Transverse colon (tissue), 4 donors: ENCODE results near the gene GPR18. TPM values are rescaled to one million over a fixed set of nuclear protein-coding genes. Genes with fewer than 3 reads are reported as not detected.
"Not testable (repeated sequence)": the region's sequence is repeated elsewhere in the genome, so short reads cannot be mapped to it uniquely, and the experiment has no call there.

Experiments
- DNase-seq: peaks from one replicate; pipeline ENCODE4 v3.0.0-alpha.2; 2019
- H3K27ac ChIP-seq, 4 donors: fragments of 200-600 bp; sonication (generic); 2 replicates each; pipeline ENCODE4 v1.5.1; 2016 to 2018; ENCODE audit warnings: inconsistent platforms in 4 of 4
- H3K27me3 ChIP-seq: fragments of 200-600 bp; sonication (generic); 2 replicates; pipeline ENCODE4 v1.5.1; 2017; ENCODE audit warnings: inconsistent platforms
- H3K36me3 ChIP-seq, 4 donors: fragments of 200-600 bp; sonication (generic); 2 replicates each; pipeline ENCODE4 v1.5.1; 2017 to 2019; ENCODE audit warnings: inconsistent platforms in 4 of 4
- H3K4me1 ChIP-seq, 4 donors: fragments of 200-600 bp; sonication (generic); 2 replicates each; pipeline ENCODE4 v1.5.1; 2017 to 2020; ENCODE audit warnings: inconsistent platforms in 4 of 4
- H3K4me3 ChIP-seq, 4 donors: fragments of 200-600 bp; sonication (generic); 1 replicate in 1 of 4; 2 replicates in 3 of 4; pipeline versions ENCODE4 v1.5.1 to v1.6.1; 2017 to 2019; ENCODE audit warnings: inconsistent platforms in 4 of 4
- H3K9me3 ChIP-seq, 2 donors: fragments of 200-600 bp; sonication (generic); 2 replicates each; pipeline ENCODE4 v1.5.1; 2017 to 2019; ENCODE audit warnings: inconsistent platforms in 2 of 2
- EP300 ChIP-seq: sonication (generic); formaldehyde crosslinking; IDR thresholded peaks from one replicate; pipeline ENCODE4 v1.6.1; 2017; ENCODE audit warnings: antibody characterized with exemption, low read depth
- POLR2A ChIP-seq: fragments of 450-650 bp; IDR thresholded peaks from one replicate; pipeline ENCODE4 v1.6.1; 2016; ENCODE audit warnings: antibody characterized with exemption, mild to moderate bottlenecking, moderate library complexity
- POLR2AphosphoS5 ChIP-seq, 3 donors: sonication (generic); formaldehyde crosslinking; IDR thresholded peaks; one replicate each; pipeline ENCODE4 v1.6.1; 2016; ENCODE audit warnings: antibody characterized with exemption in 3 of 3
- WGBS, 2 donors: methylation state at CpG; one replicate each; pipeline ENCODE4 v1.1.5; 2018; ENCODE audit warnings: low coverage in 1 of 2; 5-methylcytosine and 5-hydroxymethylcytosine counted together
- in situ Hi-C, 4 donors: fragments of 200-750 bp; cut with MboI; loops; one replicate each; pipeline versions ENCODE4 v1.15.0 to v1.15.1; 2017; ENCODE audit warnings: low sequenced_read_pairs in 3 of 4, low pct_ligation_motif_present in 1 of 4, low pct_unique_long_range_greater_than_20kb in 1 of 4
- intact Hi-C: fragments of 100-400 bp; cut with DNase I; formaldehyde crosslinking; loops from one replicate; pipeline ENCODE4 v1.15.1; 2023; ENCODE audit warnings: low total_unique reads
- total RNA-seq, 4 donors: library from RNA; depleted of rRNA; stranded (reverse); fragments of >200 nt; gene quantifications; one replicate each; pipeline ENCODE4 v1.1.0, GENCODE V29; 2016
- TF ChIP-seq, protein P1 (sequence below), 5 experiments: fragments of 200-600 bp in 3 of 5; fragments of 450-650 bp in 2 of 5; sonication (generic) in 3 of 5; IDR thresholded peaks; 1 replicate in 2 of 5; 2 replicates in 3 of 5; pipeline ENCODE4 v1.5.1; 2016 to 2017; ENCODE audit warnings: antibody characterized with exemption in 5 of 5, inconsistent platforms in 3 of 5, mild to moderate bottlenecking in 2 of 5, moderate library complexity in 1 of 5

The GPR18 gene
- total RNA-seq, 4 donors from 2014 or later: 0.41 to 0.48 TPM; not detected in 2

DNA sequence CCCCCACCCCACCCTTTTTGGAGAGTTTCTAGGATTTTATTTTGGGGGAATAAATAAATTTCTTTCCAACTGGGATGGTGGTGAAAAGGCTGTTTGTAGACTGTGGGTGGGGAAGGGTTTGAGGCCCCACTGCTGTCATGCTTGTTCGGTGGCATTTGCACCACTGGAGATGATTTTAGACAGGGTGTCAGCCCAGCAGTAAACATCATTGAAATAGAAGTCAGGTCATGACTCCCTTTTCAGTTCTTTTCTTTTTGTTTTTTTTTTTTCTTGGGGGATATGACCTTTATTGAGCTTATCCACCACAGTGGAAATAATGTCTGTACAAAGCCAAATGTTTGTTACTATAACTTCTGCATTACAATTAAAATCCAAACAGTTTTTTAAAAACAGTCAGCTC is 43.4 kb downstream of the GPR18 start:
- Histone ChIP-seq H3K36me3 (no peaks in the 10 kb centered on the region), H3K4me1 (peaks cover 5 to 32% (median 13%) of the 10 kb centered on the region in 4 donors), H3K27ac (no peak overlapping the region), H3K27me3 (no peaks in the 10 kb centered on the region), H3K9me3 (no peaks in the 10 kb centered on the region), H3K4me3 (no peak overlapping the region)
- TF ChIP-seq EP300: no peak
- TF ChIP-seq, protein P1, sequence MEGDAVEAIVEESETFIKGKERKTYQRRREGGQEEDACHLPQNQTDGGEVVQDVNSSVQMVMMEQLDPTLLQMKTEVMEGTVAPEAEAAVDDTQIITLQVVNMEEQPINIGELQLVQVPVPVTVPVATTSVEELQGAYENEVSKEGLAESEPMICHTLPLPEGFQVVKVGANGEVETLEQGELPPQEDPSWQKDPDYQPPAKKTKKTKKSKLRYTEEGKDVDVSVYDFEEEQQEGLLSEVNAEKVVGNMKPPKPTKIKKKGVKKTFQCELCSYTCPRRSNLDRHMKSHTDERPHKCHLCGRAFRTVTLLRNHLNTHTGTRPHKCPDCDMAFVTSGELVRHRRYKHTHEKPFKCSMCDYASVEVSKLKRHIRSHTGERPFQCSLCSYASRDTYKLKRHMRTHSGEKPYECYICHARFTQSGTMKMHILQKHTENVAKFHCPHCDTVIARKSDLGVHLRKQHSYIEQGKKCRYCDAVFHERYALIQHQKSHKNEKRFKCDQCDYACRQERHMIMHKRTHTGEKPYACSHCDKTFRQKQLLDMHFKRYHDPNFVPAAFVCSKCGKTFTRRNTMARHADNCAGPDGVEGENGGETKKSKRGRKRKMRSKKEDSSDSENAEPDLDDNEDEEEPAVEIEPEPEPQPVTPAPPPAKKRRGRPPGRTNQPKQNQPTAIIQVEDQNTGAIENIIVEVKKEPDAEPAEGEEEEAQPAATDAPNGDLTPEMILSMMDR (IDR thresholded peaks at IDR 0.05): no peak
- no peak for TF ChIP-seq POLR2A
- no peak for TF ChIP-seq POLR2AphosphoS5 (IDR thresholded peaks at IDR 0.05)
- in situ Hi-C loops: no loop called here
- DNase-seq: no peak
- 50 to 59% methylated on average over 1 of the region's 1 CpG for WGBS, 2 donors
- intact Hi-C loops: no loop called here

DNA sequence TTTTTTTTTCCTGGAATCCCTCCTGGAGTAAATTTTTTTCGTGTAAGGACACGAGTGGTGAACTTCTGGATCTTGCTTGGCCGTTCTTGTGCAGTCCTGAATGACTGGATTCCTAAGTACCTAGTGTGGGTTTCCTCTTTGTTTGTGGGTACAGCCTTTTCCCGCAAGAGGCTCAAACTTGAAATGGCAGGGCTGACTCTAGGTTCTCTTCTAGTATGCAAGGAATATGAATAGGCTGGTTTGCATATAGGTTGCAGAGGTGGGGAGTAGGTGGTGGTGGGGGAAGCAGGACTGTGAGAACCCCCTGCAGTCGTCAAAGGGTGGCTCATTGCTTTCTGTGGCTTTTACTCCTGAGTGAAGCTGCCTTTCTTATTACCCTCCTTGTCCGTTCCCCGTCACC is 43.9 kb downstream of the GPR18 start:
- 70 to 75% methylated on average over 7 of the region's 7 CpGs for WGBS, 2 donors

DNA sequence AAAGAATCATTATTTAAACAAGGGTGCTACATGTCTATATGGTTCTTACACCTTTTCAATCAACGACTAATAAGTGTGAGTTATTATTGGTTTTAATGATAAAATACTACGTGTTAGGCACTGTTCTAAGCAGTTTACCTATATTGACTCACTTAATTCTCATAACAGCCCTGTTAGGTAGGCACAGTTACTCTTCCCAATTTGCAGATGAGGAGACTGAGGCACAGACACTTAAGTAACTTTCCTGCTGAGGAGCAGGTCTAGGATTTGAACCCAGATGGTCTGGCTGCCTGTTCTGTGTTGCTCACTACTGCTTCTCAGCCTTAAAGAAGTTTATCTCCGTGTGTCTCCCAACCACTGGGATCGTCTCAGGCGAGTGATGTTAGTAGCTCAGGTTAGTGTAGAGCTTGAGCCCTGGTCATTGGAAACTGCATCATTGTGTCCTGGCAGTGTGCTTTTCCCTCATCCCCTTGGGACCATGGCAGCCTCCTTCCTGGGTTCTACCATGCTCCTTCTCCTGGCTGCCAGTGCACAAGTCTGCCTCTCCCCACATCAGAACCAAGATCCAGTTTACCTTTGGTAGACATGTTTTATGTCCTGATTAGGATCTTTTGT is 46.7 kb downstream of the GPR18 start:
- in situ Hi-C loops: no loop called here
- H3K27me3 ChIP-seq: no peaks in the 10 kb centered on the region
- H3K9me3 ChIP-seq: no peaks in the 10 kb centered on the region
- WGBS, 2 donors: 89 to 94% methylated on average over 2 to 5 of the region's 5 CpGs
- H3K4me3 ChIP-seq: no peak overlapping the region
- intact Hi-C loops: no loop called here
- no peak for TF ChIP-seq EP300
- TF ChIP-seq POLR2AphosphoS5 (IDR thresholded peaks at IDR 0.05): no peak
- TF ChIP-seq, protein P1 (IDR thresholded peaks at IDR 0.05): no peak
- no peak for TF ChIP-seq POLR2A
- H3K36me3 ChIP-seq: no peaks in the 10 kb centered on the region
- DNase-seq: no peak
- H3K4me1 ChIP-seq: peaks cover 0 to 8% (median 0%) of the 10 kb centered on the region in 4 donors
- H3K27ac ChIP-seq: no peak overlapping the region

More for the DNA sequence above, 43.9 kb downstream of the GPR18 start:
- H3K36me3 ChIP-seq: no peaks in the 10 kb centered on the region
- TF ChIP-seq POLR2AphosphoS5 (IDR thresholded peaks at IDR 0.05) (no peak), POLR2A (no peak), EP300 (no peak)
- in situ Hi-C loops (no loop called here), intact Hi-C loops (no loop called here)
- DNase-seq: no peak
- H3K9me3 ChIP-seq: no peaks in the 10 kb centered on the region
- no peak overlapping the region for H3K27ac ChIP-seq
- H3K4me3 ChIP-seq: no peak overlapping the region
- no peaks in the 10 kb centered on the region for H3K27me3 ChIP-seq
- H3K4me1 ChIP-seq: peaks cover 5 to 27% (median 13%) of the 10 kb centered on the region in 4 donors

DNA sequence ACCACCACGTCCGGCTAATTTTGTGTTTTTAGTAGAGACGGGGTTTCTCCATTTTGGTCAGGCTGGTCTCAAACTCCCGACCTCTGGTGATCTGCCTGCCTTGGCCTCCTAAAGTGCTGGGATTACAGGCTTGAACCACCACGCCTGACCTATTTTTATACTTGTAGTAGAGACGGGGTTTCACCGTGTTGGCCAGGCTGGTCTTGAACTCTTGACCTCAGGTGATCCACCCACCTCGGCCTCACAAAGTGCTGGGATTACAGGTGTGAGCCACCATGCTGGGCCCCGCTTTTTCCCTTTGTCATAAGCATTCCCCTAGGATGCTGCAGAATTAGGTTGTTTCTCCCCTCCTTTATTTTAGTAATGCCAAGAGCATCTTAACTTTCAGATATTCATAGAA is 47.6 kb downstream of the GPR18 start:
- DNase-seq, H3K4me3 ChIP-seq, H3K27ac ChIP-seq, H3K36me3 ChIP-seq, H3K4me1 ChIP-seq, in situ Hi-C loops, H3K9me3 ChIP-seq, intact Hi-C loops, H3K27me3 ChIP-seq: not testable (repeated sequence)
- 91% methylated on average over 9 of the region's 9 CpGs; no CpG with 5 or more reads in 1 of the 2 donors for WGBS, 2 donors

DNA sequence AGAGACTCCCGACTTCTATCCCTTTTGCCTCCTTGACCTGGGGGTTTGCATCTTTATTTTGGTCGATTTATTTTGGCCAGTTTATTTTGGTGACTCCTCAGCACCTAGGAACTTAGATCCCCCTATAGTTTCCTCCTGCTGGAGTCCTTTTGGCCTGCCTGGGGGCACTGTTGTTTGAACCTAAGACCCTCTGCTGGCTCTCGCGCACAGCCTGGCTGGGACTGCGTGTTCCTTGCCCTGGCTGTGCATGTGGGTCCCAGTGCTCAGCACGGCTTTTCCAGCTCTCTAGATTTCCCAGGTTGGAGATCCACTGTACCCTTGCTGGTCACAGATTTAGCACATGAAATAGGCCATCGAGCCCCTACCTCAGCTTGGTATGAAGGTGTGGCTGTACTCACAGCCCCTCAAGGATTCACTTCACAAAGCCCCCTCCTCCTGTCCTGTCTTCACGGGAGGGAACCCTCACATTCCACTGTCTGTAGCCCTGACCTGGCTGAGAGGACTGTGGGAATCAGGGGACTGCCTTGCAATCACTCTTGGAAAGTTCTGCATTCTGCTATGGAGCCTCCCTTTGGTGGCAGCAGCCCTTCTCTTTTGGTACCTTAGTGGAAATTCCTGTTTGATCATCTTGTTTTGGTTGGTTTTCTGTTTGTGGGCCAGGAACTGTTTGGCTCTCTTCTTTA is 49.2 kb downstream of the GPR18 start:
- Histone ChIP-seq H3K4me3 (no peak overlapping the region), H3K4me1 (peaks cover 0 to 6% (median 1%) of the 10 kb centered on the region in 4 donors), H3K27ac (no peak overlapping the region), H3K9me3 (no peaks in the 10 kb centered on the region), H3K36me3 (no peaks in the 10 kb centered on the region), H3K27me3 (no peaks in the 10 kb centered on the region)
- intact Hi-C loops: no loop called here
- TF ChIP-seq, protein P1 (IDR thresholded peaks at IDR 0.05): no peak
- no peak for TF ChIP-seq POLR2A
- WGBS, 2 donors: 89 to 100% methylated on average over 2 to 8 of the region's 8 CpGs
- in situ Hi-C loops: no loop called here
- DNase-seq: no peak
